SK-N-SH (cell line): ENCODE data around the gene HMX3. TPM values are rescaled to one million over a fixed set of nuclear protein-coding genes. Genes with fewer than 3 reads are reported as not detected.

Experiments used
- CTCF ChIA-PET: fragments of 300-600, 350-600 bp; formaldehyde crosslinking; extraction: SDS; loops from one replicate; lab custom pipeline; 2021; lab: Yijun Ruan, JAX
- POLR2A ChIA-PET: fragments of 350-600 bp; sonication (Branson Sonifier 250); formaldehyde crosslinking; extraction: SDS; loops from one replicate; lab custom pipeline; 2020; ENCODE audit warnings: antibody characterized with exemption, inconsistent platforms; lab: Yijun Ruan, JAX
- DNase-seq: peaks from one replicate; pipeline ENCODE4 v3.0.0; 2012
- H2AFZ ChIP-seq: fragments of 200-600 bp; sonication (generic); 2 replicates; pipeline ENCODE4 v1.8.1; 2016; ENCODE audit warnings: antibody characterized with exemption, mild to moderate bottlenecking, low read depth
- H3F3A ChIP-seq: fragments of 200-600 bp; sonication (generic); replicated peaks from 2 replicates; pipeline ENCODE3; 2016; ENCODE audit warnings: antibody characterized with exemption, mild to moderate bottlenecking; ENCODE audit not compliant: insufficient read depth
- H3K27ac ChIP-seq, 2 experiments: fragments of 200-500 bp in 1 of 2; fragments of 200-600 bp in 1 of 2; sonication (Bioruptor generic) in 1 of 2; sonication (generic), shearing (Covaris generic) in 1 of 2; 2 replicates each; pipeline versions ENCODE4 v1.5.1 to v1.6.1; 2014 to 2016; ENCODE audit warnings: low read depth in 2 of 2, inconsistent platforms in 1 of 2, low read length in 1 of 2, mild to moderate bottlenecking in 1 of 2, mixed read lengths in 1 of 2
- H3K27me3 ChIP-seq: fragments of 200-600 bp; sonication (generic), shearing (Covaris generic); 2 replicates; pipeline ENCODE4 v1.6.1; 2016; ENCODE audit warnings: mixed run types; ENCODE audit not compliant: insufficient read depth
- H3K36me3 ChIP-seq, 2 experiments: fragments of 200-500 bp in 1 of 2; fragments of 200-600 bp in 1 of 2; sonication (Bioruptor generic) in 1 of 2; sonication (generic) in 1 of 2; replicated peaks in 1 of 2; 2 replicates each; pipeline versions ENCODE3 to v1.5.1; 2014 to 2016; ENCODE audit warnings: low read length in 1 of 2, mild to moderate bottlenecking in 1 of 2; ENCODE audit not compliant: insufficient read depth in 2 of 2, control insufficient read depth in 1 of 2
- H3K4me1 ChIP-seq, 2 experiments: fragments of 200-500 bp in 1 of 2; fragments of 200-600 bp in 1 of 2; sonication (Bioruptor generic) in 1 of 2; sonication (generic), shearing (Covaris generic) in 1 of 2; 2 replicates each; pipeline versions ENCODE4 v1.5.1 to v1.6.1; 2014 to 2016; ENCODE audit warnings: low read depth in 1 of 2, low read length in 1 of 2, mixed run types in 1 of 2; ENCODE audit not compliant: insufficient read depth in 2 of 2, control insufficient read depth in 1 of 2
- H3K4me2 ChIP-seq: fragments of 200-600 bp; sonication (generic), shearing (Covaris generic); 2 replicates; pipeline ENCODE4 v1.6.1; 2017; ENCODE audit warnings: mixed run types
- H3K4me3 ChIP-seq, 2 experiments: fragments of 200-500 bp in 1 of 2; fragments of 200-600 bp in 1 of 2; sonication (Bioruptor generic) in 1 of 2; sonication (generic), shearing (Covaris generic) in 1 of 2; 2 replicates each; pipeline versions ENCODE4 v1.5.1 to v1.8.1; 2014 to 2016; ENCODE audit warnings: low read depth in 2 of 2, inconsistent platforms in 1 of 2, low read length in 1 of 2, mild to moderate bottlenecking in 1 of 2, mixed read lengths in 1 of 2, moderate library complexity in 1 of 2
- H3K79me2 ChIP-seq: fragments of 200-600 bp; sonication (generic); 2 replicates; pipeline ENCODE4 v1.8.1; 2017; ENCODE audit warnings: mild to moderate bottlenecking; ENCODE audit not compliant: insufficient read depth
- H3K9ac ChIP-seq: fragments of 200-600 bp; sonication (generic); 2 replicates; pipeline ENCODE4 v1.6.1; 2017; ENCODE audit warnings: mixed run types
- H3K9me2 ChIP-seq: fragments of 200-600 bp; sonication (generic); 2 replicates; pipeline ENCODE4 v1.6.1; 2017; ENCODE audit warnings: mixed run types
- H3K9me3 ChIP-seq: fragments of 200-600 bp; sonication (generic); 2 replicates; pipeline ENCODE4 v1.6.1; 2017; ENCODE audit warnings: mixed run types, mild to moderate bottlenecking, moderate library complexity
- H4K20me1 ChIP-seq: fragments of 200-600 bp; sonication (generic); 2 replicates; pipeline ENCODE4 v1.6.1; 2017; ENCODE audit warnings: mild to moderate bottlenecking, mixed run types; ENCODE audit not compliant: insufficient read depth
- CHD2 ChIP-seq: fragments of 150-350 bp; IDR thresholded peaks from 2 replicates; pipeline ENCODE4 v1.6.1; 2018; ENCODE audit warnings: low read length; ENCODE audit not compliant: partially characterized antibody
- ELF1 ChIP-seq: IDR thresholded peaks from 2 replicates; pipeline ENCODE4 v1.4.0; 2012
- EP300 ChIP-seq, 2 experiments: IDR thresholded peaks; 2 replicates each; pipeline versions ENCODE4 v1.4.0 to v1.6.1; 2012; ENCODE audit warnings: borderline replicate concordance in 1 of 2, low read depth in 1 of 2, low read length in 1 of 2
- FOSL2 ChIP-seq: IDR thresholded peaks from 2 replicates; pipeline ENCODE4 v1.4.0; 2012; ENCODE audit warnings: low read depth, mild to moderate bottlenecking, moderate library complexity, borderline replicate concordance
- FOXJ3 ChIP-seq: sonication (generic); formaldehyde crosslinking; IDR thresholded peaks from 2 replicates; pipeline ENCODE4 v1.5.1; 2020; ENCODE audit warnings: mild to moderate bottlenecking, missing genetic modification reagents
- FOXM1 ChIP-seq: IDR thresholded peaks from 2 replicates; pipeline ENCODE4 v1.4.0; 2012; ENCODE audit warnings: low read depth, mild to moderate bottlenecking
- GABPA ChIP-seq: IDR thresholded peaks from 2 replicates; pipeline ENCODE4 v1.4.0; 2012; ENCODE audit warnings: low read depth, mild to moderate bottlenecking
- IRF3 ChIP-seq: fragments of 150-350 bp; IDR thresholded peaks from 2 replicates; pipeline ENCODE4 v1.6.1; 2016; ENCODE audit warnings: mild to moderate bottlenecking, low read depth, low read length
- JUND ChIP-seq: IDR thresholded peaks from 2 replicates; pipeline ENCODE4 v1.4.0; 2012
- MAX ChIP-seq: IDR thresholded peaks from 2 replicates; pipeline ENCODE4 v1.4.0; 2012; ENCODE audit warnings: low read depth
- MEF2A ChIP-seq: IDR thresholded peaks from 2 replicates; pipeline ENCODE4 v1.4.0; 2012; ENCODE audit warnings: low read depth, borderline replicate concordance
- POLR2AphosphoS5 ChIP-seq: IDR thresholded peaks from 2 replicates; pipeline ENCODE4 v1.6.1; 2012; ENCODE audit warnings: low read depth, low read length
- RAD21 ChIP-seq: IDR thresholded peaks from 2 replicates; pipeline ENCODE4 v1.6.1; 2012; ENCODE audit warnings: mild to moderate bottlenecking, low read length
- RCOR1 ChIP-seq: fragments of 150-350 bp; IDR thresholded peaks from 2 replicates; pipeline ENCODE4 v1.6.1; 2017; ENCODE audit warnings: antibody characterized with exemption, low read length
- RFX5 ChIP-seq: IDR thresholded peaks from 2 replicates; pipeline ENCODE4 v1.6.1; 2012; ENCODE audit warnings: mild to moderate bottlenecking, improper control_type of control experiment, low read length
- RXRA ChIP-seq: IDR thresholded peaks from 2 replicates; pipeline ENCODE4 v1.4.0; 2012; ENCODE audit warnings: low read depth, mild to moderate bottlenecking, borderline replicate concordance
- SIN3A ChIP-seq: IDR thresholded peaks from 2 replicates; pipeline ENCODE4 v1.6.1; 2012; ENCODE audit warnings: low read depth, mild to moderate bottlenecking, low read length, moderate library complexity, borderline replicate concordance
- TAF1 ChIP-seq: IDR thresholded peaks from 2 replicates; pipeline ENCODE4 v1.6.1; 2012; ENCODE audit warnings: low read depth, mild to moderate bottlenecking, low read length, moderate library complexity, borderline replicate concordance
- TCF12 ChIP-seq: IDR thresholded peaks from 2 replicates; pipeline ENCODE4 v1.4.0; 2012
- TEAD4 ChIP-seq: IDR thresholded peaks from 2 replicates; pipeline ENCODE4 v1.4.0; 2012; ENCODE audit warnings: mild to moderate bottlenecking, borderline replicate concordance; ENCODE audit not compliant: insufficient read depth
- USF1 ChIP-seq: IDR thresholded peaks from 2 replicates; pipeline ENCODE4 v1.4.0; 2012; ENCODE audit warnings: low read depth, borderline replicate concordance
- YY1 ChIP-seq: IDR thresholded peaks from 2 replicates; pipeline ENCODE4 v1.4.0; 2012; ENCODE audit warnings: low read depth, mild to moderate bottlenecking
- ZBTB33 ChIP-seq: IDR thresholded peaks from 2 replicates; pipeline ENCODE4 v1.4.0; 2012; ENCODE audit warnings: low read depth, borderline replicate concordance
- WGBS: methylation state at CpG from one replicate; pipeline ENCODE4 v1.1.6; 2017; ENCODE audit warnings: low lambda C conversion rate; 5-methylcytosine and 5-hydroxymethylcytosine counted together
- polyA plus RNA-seq, 3 experiments: library from polyadenylated mRNA; depleted of rRNA; stranded (reverse); fragments of >200 nt; gene quantifications; 2 replicates each; pipeline ENCODE4 v1.2.3, GENCODE V29; 2012
- TF ChIP-seq, protein P1 (sequence below): fragments of 200-600 bp; sonication (generic); IDR thresholded peaks from 2 replicates; pipeline ENCODE4 v1.6.1; 2017; ENCODE audit warnings: antibody characterized with exemption, mild to moderate bottlenecking, moderate library complexity
- TF ChIP-seq, protein P2 (sequence below): fragments of 150-350 bp; IDR thresholded peaks from 2 replicates; pipeline ENCODE4 v1.6.1; 2017; ENCODE audit warnings: antibody characterized with exemption, low read length, low read depth, borderline replicate concordance
- TF ChIP-seq, protein P3 (sequence below): IDR thresholded peaks from 2 replicates; pipeline ENCODE4; 2012

HMX3 gene
- polyA plus RNA-seq, 1 of the 3 experiments (the other 2 are of a cell fraction) = not detected

- Histone ChIP-seq H3K4me2 (peak within 1 kb of the TSS; percentile 80), H3K79me2 (peaks cover 48% of the 10 kb centered on the region), H3K27ac (peak within 1 kb of the TSS; percentile 81 to 89), H3K4me1 (peaks cover 28% of the 10 kb centered on the region in 2 experiments; a peak in 3 of 4 replicates), H3F3A (peaks cover 15% of the 10 kb centered on the region), H3K9me3 (no peaks in the 10 kb centered on the region), H3K4me3 (peak within 1 kb of the TSS; percentile 85 to 90), H3K36me3 (peaks cover 35 to 37% of the 10 kb centered on the region in 2 experiments), H3K9ac (peak within 1 kb of the TSS; percentile 93), H3K9me2 (no peaks in the 10 kb centered on the region), H4K20me1 (peaks cover 43% of the 10 kb centered on the region), H3K27me3 (peaks cover 35% of the 10 kb centered on the region), H2AFZ (peak within 1 kb of the TSS; percentile 90)
- ChIA-PET POLR2A (interaction anchor here (1.1 to 1.3 kb wide), 2 partner anchors 10 to 11 kb away, joined by 4 to 7 read pairs; no protein-coding TSS in a partner anchor), CTCF (interaction anchor here (0.8 to 2.1 kb wide), 4 partner anchors 10 to 226 kb away, joined by 3 to 7 read pairs (median 4); no protein-coding TSS in a partner anchor)
- WGBS = 0% methylated on average over 17 of the region's 50 CpGs
- peak; percentile 97 for DNase-seq
- TF ChIP-seq USF1 = peak; percentile 99
- TF ChIP-seq MEF2A = no peak
- no peak for TF ChIP-seq RAD21
- TF ChIP-seq TEAD4 = no peak
- TF ChIP-seq RFX5 = no peak
- TF ChIP-seq EP300 (IDR thresholded peaks at IDR 0.05; ENCODE audit: borderline replicate concordance in 1 of 2, low read depth in 1 of 2, low read length in 1 of 2) = no peak
- no peak for TF ChIP-seq RXRA
- TF ChIP-seq FOSL2 = no peak
- TF ChIP-seq, protein P1, sequence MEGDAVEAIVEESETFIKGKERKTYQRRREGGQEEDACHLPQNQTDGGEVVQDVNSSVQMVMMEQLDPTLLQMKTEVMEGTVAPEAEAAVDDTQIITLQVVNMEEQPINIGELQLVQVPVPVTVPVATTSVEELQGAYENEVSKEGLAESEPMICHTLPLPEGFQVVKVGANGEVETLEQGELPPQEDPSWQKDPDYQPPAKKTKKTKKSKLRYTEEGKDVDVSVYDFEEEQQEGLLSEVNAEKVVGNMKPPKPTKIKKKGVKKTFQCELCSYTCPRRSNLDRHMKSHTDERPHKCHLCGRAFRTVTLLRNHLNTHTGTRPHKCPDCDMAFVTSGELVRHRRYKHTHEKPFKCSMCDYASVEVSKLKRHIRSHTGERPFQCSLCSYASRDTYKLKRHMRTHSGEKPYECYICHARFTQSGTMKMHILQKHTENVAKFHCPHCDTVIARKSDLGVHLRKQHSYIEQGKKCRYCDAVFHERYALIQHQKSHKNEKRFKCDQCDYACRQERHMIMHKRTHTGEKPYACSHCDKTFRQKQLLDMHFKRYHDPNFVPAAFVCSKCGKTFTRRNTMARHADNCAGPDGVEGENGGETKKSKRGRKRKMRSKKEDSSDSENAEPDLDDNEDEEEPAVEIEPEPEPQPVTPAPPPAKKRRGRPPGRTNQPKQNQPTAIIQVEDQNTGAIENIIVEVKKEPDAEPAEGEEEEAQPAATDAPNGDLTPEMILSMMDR = no peak
- no peak for TF ChIP-seq RCOR1
- no peak for TF ChIP-seq SIN3A
- peak; percentile 65 for TF ChIP-seq IRF3
- peak; percentile 32; the same call in 1 of the 2 replicates for TF ChIP-seq TCF12
- peak; percentile 87 for TF ChIP-seq ELF1
- peak; percentile 98 for TF ChIP-seq GABPA
- no peak for TF ChIP-seq JUND
- peak; percentile 65; the same call in 1 of the 2 replicates for TF ChIP-seq ZBTB33
- TF ChIP-seq, protein P2, sequence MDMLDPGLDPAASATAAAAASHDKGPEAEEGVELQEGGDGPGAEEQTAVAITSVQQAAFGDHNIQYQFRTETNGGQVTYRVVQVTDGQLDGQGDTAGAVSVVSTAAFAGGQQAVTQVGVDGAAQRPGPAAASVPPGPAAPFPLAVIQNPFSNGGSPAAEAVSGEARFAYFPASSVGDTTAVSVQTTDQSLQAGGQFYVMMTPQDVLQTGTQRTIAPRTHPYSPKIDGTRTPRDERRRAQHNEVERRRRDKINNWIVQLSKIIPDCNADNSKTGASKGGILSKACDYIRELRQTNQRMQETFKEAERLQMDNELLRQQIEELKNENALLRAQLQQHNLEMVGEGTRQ = peak; percentile 86
- TF ChIP-seq FOXJ3 (CRISPR knock-in tag) = no peak
- TF ChIP-seq TAF1 = peak; percentile 85; the same call in 1 of the 2 replicates
- TF ChIP-seq, protein P3, sequence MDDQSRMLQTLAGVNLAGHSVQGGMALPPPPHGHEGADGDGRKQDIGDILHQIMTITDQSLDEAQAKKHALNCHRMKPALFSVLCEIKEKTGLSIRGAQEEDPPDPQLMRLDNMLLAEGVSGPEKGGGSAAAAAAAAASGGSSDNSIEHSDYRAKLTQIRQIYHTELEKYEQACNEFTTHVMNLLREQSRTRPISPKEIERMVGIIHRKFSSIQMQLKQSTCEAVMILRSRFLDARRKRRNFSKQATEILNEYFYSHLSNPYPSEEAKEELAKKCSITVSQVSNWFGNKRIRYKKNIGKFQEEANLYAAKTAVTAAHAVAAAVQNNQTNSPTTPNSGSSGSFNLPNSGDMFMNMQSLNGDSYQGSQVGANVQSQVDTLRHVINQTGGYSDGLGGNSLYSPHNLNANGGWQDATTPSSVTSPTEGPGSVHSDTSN = peak; percentile 100
- TF ChIP-seq MAX = no peak
- peak; percentile 92 for TF ChIP-seq CHD2
- TF ChIP-seq YY1 = peak; percentile 62; the same call in 1 of the 2 replicates
- peak; percentile 47; the same call in 1 of the 2 replicates for TF ChIP-seq FOXM1
- TF ChIP-seq POLR2AphosphoS5 = peak; percentile 97
These were observed 18.4 kb downstream of the HMX3 start, which contains the start of gene BUB3 for GRCh38 chr10:123154092-123154710. Gene BUB3, plus strand, starts transcription at chr10:123154402. Its CDS starts 516 bp downstream, at chr10:123154918.
